Mucosa of descending colon (tissue), 3 donors: Measurements from ENCODE around the gene MNT. TPM values are rescaled to one million over a fixed set of nuclear protein-coding genes. Genes with fewer than 3 reads are reported as not detected.

ENCODE experiments used
- ATAC-seq: fragments of 200-7000 bp; cut with Tn5 transposase; one replicate; pipeline ENCODE4 v1.9.1; 2020; ENCODE audit warnings: mild to moderate bottlenecking, moderate library complexity
- DNase-seq, 3 donors: peaks; one replicate each; pipeline ENCODE4 v3.0.0-alpha.2; 2020
- H3K36me3 ChIP-seq: fragments of 200-600 bp; one replicate; pipeline ENCODE4 v1.8.0; 2021; ENCODE audit warnings: low read depth, mild to moderate bottlenecking
- H3K4me1 ChIP-seq: fragments of 200-600 bp; one replicate; pipeline ENCODE4 v1.8.0; 2021; ENCODE audit warnings: low read depth, mild to moderate bottlenecking
- H3K4me3 ChIP-seq: fragments of 200-600 bp; one replicate; pipeline ENCODE4 v1.8.0; 2021; ENCODE audit warnings: mild to moderate bottlenecking
- H3K9me3 ChIP-seq: fragments of 200-600 bp; one replicate; pipeline ENCODE4 v1.8.0; 2021; ENCODE audit warnings: mild to moderate bottlenecking
- intact Hi-C, 2 donors: fragments of 100-400 bp; cut with DNase I in 1 of 2; cut with micrococcal nuclease in 1 of 2; formaldehyde crosslinking; loops; one replicate each; pipeline versions ENCODE4 v1.11.0 to v1.11.1; 2022; cut with DNase I, micrococcal nuclease
- total RNA-seq, 3 donors: library from RNA; stranded (reverse); fragmentation: NEBNext Ultra II Directional in 2 of 3; extraction: Animal tissue kit (Norgen Biotek cat#: 25700) in 2 of 3; gene quantifications; one replicate each; pipeline versions ENCODE4 v1.2.1 to v1.2.4, GENCODE V29; 2021 to 2023
- TF ChIP-seq, protein P1 (sequence below): fragments of 200-600 bp; IDR thresholded peaks from one replicate; pipeline ENCODE4 v1.8.0; 2022; ENCODE audit warnings: antibody characterized with exemption, mild to moderate bottlenecking
- donor health status: DM: no; HTN: no; CAD: no; lungs with moderate emphysema.
- donor health status: DM: no; HTN: no; CAD: no.
- donor health status: DM: no; HTN: yes; CAD: no.

The MNT gene
- total RNA-seq, 3 donors from 2014 or later, result 22.8 to 39.1 (median 25.2) TPM

GRCh38 chr17:2336215-2336851 is 64.5 kb downstream of the MNT start, which contains the start of gene TSR1:
TSR1 (minus strand) TSS chr17:2336457; CDS start chr17:2336427, 30 bp downstream.
- H3K4me1 ChIP-seq, result peaks cover 7% of the 10 kb centered on the region
- intact Hi-C loops, result no loop called here
- TF ChIP-seq, protein P1, sequence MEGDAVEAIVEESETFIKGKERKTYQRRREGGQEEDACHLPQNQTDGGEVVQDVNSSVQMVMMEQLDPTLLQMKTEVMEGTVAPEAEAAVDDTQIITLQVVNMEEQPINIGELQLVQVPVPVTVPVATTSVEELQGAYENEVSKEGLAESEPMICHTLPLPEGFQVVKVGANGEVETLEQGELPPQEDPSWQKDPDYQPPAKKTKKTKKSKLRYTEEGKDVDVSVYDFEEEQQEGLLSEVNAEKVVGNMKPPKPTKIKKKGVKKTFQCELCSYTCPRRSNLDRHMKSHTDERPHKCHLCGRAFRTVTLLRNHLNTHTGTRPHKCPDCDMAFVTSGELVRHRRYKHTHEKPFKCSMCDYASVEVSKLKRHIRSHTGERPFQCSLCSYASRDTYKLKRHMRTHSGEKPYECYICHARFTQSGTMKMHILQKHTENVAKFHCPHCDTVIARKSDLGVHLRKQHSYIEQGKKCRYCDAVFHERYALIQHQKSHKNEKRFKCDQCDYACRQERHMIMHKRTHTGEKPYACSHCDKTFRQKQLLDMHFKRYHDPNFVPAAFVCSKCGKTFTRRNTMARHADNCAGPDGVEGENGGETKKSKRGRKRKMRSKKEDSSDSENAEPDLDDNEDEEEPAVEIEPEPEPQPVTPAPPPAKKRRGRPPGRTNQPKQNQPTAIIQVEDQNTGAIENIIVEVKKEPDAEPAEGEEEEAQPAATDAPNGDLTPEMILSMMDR, result no peak
- peak within 1 kb of the TSS; percentile 78 for H3K4me3 ChIP-seq
- H3K36me3 ChIP-seq, result peaks cover 4% of the 10 kb centered on the region
- peak; percentile 93 to 95 (median 93) for DNase-seq
- no peaks in the 10 kb centered on the region for H3K9me3 ChIP-seq
- peak; percentile 96 for ATAC-seq

DNA sequence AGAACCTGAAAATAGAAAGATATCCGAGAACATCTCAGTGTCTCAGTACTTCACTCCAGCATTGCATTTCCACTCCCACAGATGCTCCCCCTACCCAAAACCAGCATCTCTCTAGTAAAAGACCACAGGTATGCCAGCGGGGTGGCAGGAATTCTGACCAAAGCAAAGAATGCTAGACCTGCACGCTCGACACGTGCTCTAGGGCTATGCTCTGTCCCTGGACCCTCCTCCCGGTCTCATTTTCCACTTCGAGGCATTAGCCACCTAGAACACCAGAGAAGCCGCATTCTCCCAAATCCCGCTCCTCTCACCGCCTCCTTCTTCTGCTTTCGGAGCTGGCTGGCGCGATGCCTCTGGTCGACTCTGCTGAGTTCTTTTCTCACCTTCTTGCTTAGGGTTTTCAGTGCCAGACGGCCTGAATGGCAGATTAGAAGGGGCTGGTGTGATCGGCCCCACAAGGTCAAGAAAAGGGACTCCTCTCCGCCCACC is 65.1 kb downstream of the MNT start:
- intact Hi-C loops, result no loop called here
- H3K36me3 ChIP-seq, result peaks cover 4% of the 10 kb centered on the region
- H3K9me3 ChIP-seq, result no peaks in the 10 kb centered on the region
- peak overlapping the region; percentile 78 for H3K4me3 ChIP-seq
- H3K4me1 ChIP-seq, result peaks cover 7% of the 10 kb centered on the region
- DNase-seq (peak in 2 of 3 donors; percentile 28 to 36), ATAC-seq (no peak)
- TF ChIP-seq, protein P1, result no peak

Other genes with a start within 250 kb of the MNT start
- gene SMG6, start 97.3 kb downstream of the MNT start, total RNA-seq, result 10 to 100 TPM; 25.9 to 41.6 (median 38.8) TPM
- gene SRR, start 97.1 kb downstream of the MNT start, total RNA-seq, result 10 to 100 TPM in 1 of 3 donors, 1 to 10 TPM in 2; 9.7 to 16.2 (median 9.8) TPM
- gene TSR1, start 64.6 kb downstream of the MNT start, total RNA-seq, result 10 to 100 TPM; 13.6 to 23.4 (median 15.4) TPM
- gene SGSM2, start 63.6 kb downstream of the MNT start, total RNA-seq, result 10 to 100 TPM; 29.1 to 57.9 (median 30.2) TPM
- 10 to 100 TPM; 16.2 to 30.7 (median 19.9) TPM for gene METTL16, start 110.8 kb upstream of the MNT start, total RNA-seq
- gene PAFAH1B1, start 192.6 kb upstream of the MNT start, total RNA-seq, result 100 to 1,000 TPM; 108 to 142 (median 112) TPM